Renal pelvis (tissue), 4 donors: ENCODE data around the gene OR5B21. TPM values are rescaled to one million over a fixed set of nuclear protein-coding genes. Genes with fewer than 3 reads are reported as not detected.

Source experiments
- DNase-seq: peaks from one replicate; pipeline ENCODE4 v3.0.0-alpha.2; 2013
- polyA plus RNA-seq, 3 donors: library from polyadenylated mRNA; unstranded; fragments of 120-200 nt; gene quantifications; one replicate each; pipeline ENCODE4 v1.2.1, GENCODE V29; 2013; ENCODE audit not compliant: insufficient read length in 3 of 3

Gene OR5B21
- polyA plus RNA-seq, 3 donors: not detected

DNA sequence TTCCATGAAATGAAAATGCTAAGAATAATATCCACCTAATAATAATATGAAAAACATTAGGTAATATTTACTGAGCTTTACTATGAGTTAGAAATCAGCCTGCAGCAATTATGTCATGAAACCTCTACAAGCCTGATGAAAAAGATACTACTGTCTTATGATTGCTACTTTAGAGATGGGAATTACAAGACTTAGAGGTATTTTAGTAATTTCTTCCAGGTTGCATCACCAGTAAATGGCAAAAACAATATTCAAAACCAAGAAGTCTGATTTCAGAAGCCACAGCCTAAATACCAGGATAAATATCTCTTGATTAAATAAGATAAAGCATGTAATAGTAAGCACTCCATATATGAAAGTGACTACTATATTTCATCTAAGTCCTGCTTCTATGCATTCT is 13.8 kb downstream of the OR5B21 start:
- no peak for DNase-seq

DNA sequence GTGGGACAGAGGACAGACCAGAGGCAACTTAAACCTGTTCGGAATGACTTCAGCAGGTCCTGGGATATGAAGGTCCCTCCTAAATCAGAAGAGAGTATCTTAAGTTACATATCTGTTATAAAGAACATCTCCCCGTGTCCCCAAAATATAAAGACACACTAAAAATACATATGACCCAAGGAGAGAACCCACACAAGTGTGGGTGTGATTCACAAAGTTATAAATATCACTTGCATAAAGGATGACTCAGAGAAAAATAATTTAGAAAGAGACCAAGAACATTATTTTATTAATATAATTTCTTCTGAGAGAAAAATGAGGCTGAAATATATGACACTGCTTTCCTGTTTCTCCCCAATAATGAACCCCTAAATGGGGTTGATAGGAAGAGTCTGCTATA is 14.2 kb downstream of the OR5B21 start:
- DNase-seq: no peak

DNA sequence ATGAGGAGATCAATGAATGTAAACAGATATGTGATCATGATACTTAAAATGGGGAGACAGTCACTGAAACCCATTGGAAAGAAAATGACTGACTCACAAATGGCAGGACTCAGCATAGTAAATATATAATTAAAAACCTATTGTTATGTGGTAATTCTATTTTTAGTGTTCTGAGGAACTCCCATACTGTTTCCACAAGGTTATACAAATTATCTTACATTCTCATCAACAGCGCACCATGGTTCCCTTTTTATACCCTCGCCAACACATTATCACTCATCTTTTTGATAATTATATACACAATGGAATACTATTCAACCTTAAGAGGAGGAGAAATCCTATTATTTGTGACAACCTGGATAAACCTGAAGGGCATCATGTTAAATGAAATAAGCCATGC is 17.1 kb downstream of the OR5B21 start:
- no peak for DNase-seq

DNA sequence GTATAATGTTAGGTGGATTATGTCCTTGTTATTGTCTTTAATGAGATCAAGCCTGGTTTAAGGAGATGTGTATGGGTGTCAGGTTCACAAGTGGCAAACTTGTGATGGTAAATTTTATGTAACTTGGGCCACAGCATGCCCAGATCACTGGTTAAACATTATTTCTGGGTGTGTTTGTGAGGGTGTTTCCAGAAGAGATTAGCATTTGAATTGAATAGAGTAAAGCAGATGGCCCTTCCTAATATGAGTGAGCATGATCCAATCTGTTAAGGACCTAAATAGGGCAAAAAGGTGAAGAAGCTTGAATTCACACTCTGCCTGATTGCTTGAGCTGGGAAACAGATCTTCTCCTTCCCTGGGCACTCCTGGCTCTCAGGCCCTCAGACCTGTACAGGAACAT is 20.7 kb downstream of the OR5B21 start:
- DNase-seq: no peak

DNA sequence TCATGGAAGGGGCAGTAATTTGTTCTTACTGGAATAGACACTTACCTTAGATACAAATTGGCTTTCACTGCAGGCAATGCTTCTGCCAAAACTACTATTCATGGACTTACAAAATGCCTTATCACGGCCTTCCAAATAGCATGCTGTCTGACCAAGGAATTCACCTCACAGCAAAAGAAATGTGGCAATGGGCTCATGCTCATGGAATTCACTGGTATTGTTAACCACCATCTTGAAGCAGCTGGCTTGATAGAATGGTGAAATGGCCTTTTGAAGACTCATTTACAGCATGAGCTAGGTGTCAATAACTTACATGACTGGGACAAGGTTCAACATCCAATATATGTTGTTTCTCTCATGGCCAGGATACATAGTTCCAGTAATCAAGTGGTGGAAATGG is 21.9 kb downstream of the OR5B21 start:
- no peak for DNase-seq

DNA sequence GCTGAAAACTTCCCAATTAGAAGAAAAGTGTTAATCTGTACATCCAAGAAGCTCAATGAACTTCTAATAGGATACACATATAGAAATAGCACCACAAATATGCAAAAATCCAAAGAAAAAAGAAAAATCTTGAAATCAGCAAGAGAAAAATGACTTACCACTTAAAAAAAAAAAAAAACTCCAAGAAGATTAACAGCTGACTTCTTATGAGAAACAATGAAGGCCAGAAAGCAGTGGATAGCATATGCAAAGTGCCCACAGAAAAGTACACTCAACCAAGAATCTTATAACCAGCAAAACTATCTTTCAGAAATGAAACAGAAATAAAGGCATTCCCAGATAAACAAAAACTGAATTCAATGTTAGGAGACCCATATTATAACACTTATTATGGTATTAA is 36.0 kb downstream of the OR5B21 start:
- no peak for DNase-seq

DNA sequence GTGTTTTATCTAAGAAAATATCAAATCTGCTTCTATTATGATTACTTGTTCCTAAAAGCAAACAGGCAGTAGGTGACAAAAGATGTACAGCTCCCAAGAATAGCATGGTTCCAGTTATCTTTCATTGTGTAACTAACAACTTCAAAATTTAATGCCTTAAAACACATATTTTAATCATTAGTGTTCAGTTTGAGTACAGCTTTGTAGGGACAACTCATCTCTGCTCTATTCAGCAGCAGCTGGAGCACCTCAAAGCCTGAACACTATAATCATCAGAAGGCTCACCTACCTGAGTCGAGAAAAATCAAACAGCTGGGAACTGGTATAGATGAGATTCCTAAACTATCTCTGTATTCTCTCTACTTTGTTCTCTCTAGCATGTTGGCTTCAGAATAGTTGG is 41.6 kb downstream of the OR5B21 start:
- DNase-seq: no peak

DNA sequence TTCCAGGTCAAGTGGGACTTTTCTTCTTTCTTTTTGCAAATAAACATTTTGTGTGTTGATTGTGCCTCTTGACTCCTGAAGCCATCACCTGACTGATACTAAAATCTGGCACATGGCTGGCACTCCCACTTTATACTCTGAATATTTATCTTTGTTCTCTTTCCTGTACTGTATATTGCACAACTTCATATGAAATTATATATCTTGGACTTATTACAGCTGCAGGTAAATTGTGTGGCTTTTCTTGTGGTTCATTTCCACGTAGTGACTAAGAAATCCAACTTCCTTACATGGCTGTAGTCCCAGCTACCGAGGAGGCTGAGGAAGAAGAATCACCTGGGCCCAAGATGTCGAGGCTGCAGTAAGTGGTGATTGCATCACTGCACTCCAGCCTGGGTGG is 42.2 kb downstream of the OR5B21 start:
- DNase-seq: no peak

Other genes with a start within 250 kb of the OR5B21 start
- gene OR10W1, start 239.8 kb downstream of the OR5B21 start, polyA plus RNA-seq: not detected
- gene OR5B17, start 149.0 kb downstream of the OR5B21 start, polyA plus RNA-seq: not detected
- not detected for gene OR5B3, start 101.2 kb downstream of the OR5B21 start, polyA plus RNA-seq
- under 1 TPM; 0.06 to 0.13 (median 0.13) TPM for gene OR5B2, start 80.0 kb downstream of the OR5B21 start, polyA plus RNA-seq
- under 1 TPM in 1 of 3 donors, not detected in 2; 0.09 TPM for gene OR5B12, start 65.9 kb downstream of the OR5B21 start, polyA plus RNA-seq
- gene LPXN, start 67.8 kb upstream of the OR5B21 start, polyA plus RNA-seq: 1 to 10 TPM; 8.0 to 8.9 (median 8.7) TPM
- 10 to 100 TPM; 56.6 to 63.1 (median 61.3) TPM for gene ZFP91, start 71.0 kb upstream of the OR5B21 start, polyA plus RNA-seq
- 1 to 10 TPM in 2 of 3 donors, under 1 TPM in 1; 0.88 to 1.6 (median 1.6) TPM for gene CNTF, start 114.6 kb upstream of the OR5B21 start, polyA plus RNA-seq
- gene GLYAT, start 223.8 kb upstream of the OR5B21 start, polyA plus RNA-seq: 100 to 1,000 TPM; 157 to 174 (median 172) TPM